H1 (cell line): ENCODE data around the gene KLHL29. TPM values are rescaled to one million over a fixed set of nuclear protein-coding genes. Genes with fewer than 3 reads are reported as not detected.

ENCODE experiments used
- CBX5 ChIP-seq: fragments of 300-800, 300-1000 bp; sonication (generic); IDR thresholded peaks from 2 replicates; pipeline ENCODE4 v1.7.1; 2016; ENCODE audit warnings: antibody characterized with exemption, low read length, low read depth
- CREB1 ChIP-seq: IDR thresholded peaks from 2 replicates; pipeline ENCODE4 v1.6.1; 2012; ENCODE audit warnings: inconsistent platforms
- GTF2F1 ChIP-seq: IDR thresholded peaks from 2 replicates; pipeline ENCODE4 v1.6.1; 2012; ENCODE audit warnings: low read depth, low read length, improper control_type of control experiment, borderline replicate concordance
- TEAD4 ChIP-seq: IDR thresholded peaks from 2 replicates; pipeline ENCODE4 v1.6.1; 2012; ENCODE audit warnings: low read depth, low read length, inconsistent platforms, mixed read lengths
- ZNF274 ChIP-seq: IDR thresholded peaks from 2 replicates; pipeline ENCODE4 v1.7.0; 2012; ENCODE audit warnings: low read length, borderline replicate concordance; ENCODE audit errors: extremely low read depth
- polyA plus RNA-seq, 7 experiments: library from polyadenylated mRNA; depleted of rRNA in 3 of 7; stranded (reverse) in 5 of 7; unstranded in 2 of 7; fragments of >200 nt in 5 of 7; fragments of 200-250 nt in 2 of 7; gene quantifications; 1 replicate in 5 of 7; 2 replicates in 1 of 7; 4 replicates in 1 of 7; pipeline versions ENCODE4 v1.2.1 to v1.2.3, GENCODE V29; 2011 to 2013; ENCODE audit warnings: missing spikeins in 2 of 7, mixed read lengths in 2 of 7
- total RNA-seq: library from RNA; stranded (reverse); fragmentation: NEBNext Ultra II Directional; extraction: Animal tissue kit (Norgen Biotek cat#: 25700); gene quantifications from 2 replicates; pipeline ENCODE4 v1.2.1, GENCODE V29; 2021

Gene KLHL29
- total and polyA plus RNA-seq, 2 of the 8 experiments (the other 6 are each of a cell fraction or from before 2014, with no cell fraction given): 1.1 to 4.7 TPM

DNA sequence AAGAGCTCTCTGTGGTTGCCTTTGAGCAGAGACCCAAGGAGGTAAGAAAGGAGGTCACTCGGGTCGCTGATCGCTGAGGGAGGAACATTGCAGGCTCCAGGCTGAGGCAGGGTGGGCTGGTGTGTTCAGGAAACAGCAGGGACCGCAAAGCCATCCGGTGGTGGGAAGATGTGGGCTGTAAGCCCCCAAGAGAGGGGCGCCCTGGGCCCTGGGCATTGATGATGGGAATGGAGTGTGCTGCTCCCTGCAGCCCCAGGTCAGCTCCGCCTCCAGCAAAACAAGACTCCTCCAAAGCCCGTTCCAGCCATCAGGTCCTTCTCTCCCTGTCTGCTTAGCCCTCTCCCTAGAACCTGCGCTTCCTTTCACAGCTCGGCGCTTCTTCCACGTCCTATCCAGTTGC lies 229.7 kb downstream of the KLHL29 start (continued):
- TF ChIP-seq CBX5 (no peak), CREB1 (no peak), GTF2F1 (no peak), ZNF274 (no peak), TEAD4 (no peak)
- TF ChIP-seq, all 59 proteins: peak for 0
